ENCODE measurements around the gene FHOD1.

DNA sequence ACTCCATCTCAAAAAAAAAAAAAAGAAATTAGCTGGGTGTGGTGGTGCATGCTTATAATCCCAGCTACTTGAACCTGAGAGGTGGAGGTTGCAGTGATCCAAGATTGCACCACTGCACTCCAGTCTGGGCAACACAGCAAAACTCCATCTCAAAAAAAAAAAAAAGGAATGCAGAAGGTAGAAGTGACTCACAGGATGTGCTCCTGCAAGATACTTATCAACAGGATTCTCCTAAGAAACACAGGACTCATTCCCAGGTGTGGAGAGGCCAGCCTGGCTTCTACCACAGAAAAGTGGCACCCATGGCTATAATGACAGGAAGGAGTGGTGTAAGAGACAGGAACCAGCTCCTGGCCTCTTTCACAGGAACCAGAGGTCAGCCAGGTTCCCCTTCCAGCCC, 34.5 kb downstream of the FHOD1 start:
- TF ChIP-seq CTCF (conservative IDR thresholded peaks at IDR 0.05; ENCODE audit: low read length) (no peak), EZH2phosphoT487 (IDR thresholded peaks at IDR 0.05; ENCODE audit: borderline replicate concordance, low read depth, low read length) (no peak)

Data from OCI-LY7 (cell line).